Endothelial cell (in vitro differentiated cells): ENCODE measurements around the gene ARHGEF17. TPM values are rescaled to one million over a fixed set of nuclear protein-coding genes. Genes with fewer than 3 reads are reported as not detected.

Source experiments
- DNase-seq: peaks from one replicate; pipeline ENCODE4 v3.0.0; 2021; ENCODE audit warnings: low spot score
- H3K27ac Mint-ChIP-seq: one replicate; pipeline ENCODE4 v1.8.0; 2021; ENCODE audit warnings: mixed read lengths, inconsistent platforms; ENCODE audit not compliant: unreplicated experiment
- H3K27me3 Mint-ChIP-seq: one replicate; pipeline ENCODE4 v1.8.0; 2021; ENCODE audit warnings: mild to moderate bottlenecking, moderate library complexity, mixed read lengths, inconsistent platforms; ENCODE audit not compliant: unreplicated experiment
- H3K36me3 Mint-ChIP-seq: one replicate; pipeline ENCODE4 v1.8.0; 2021; ENCODE audit warnings: mild to moderate bottlenecking, low read depth, mixed read lengths, inconsistent platforms; ENCODE audit not compliant: unreplicated experiment
- H3K4me1 Mint-ChIP-seq: one replicate; pipeline ENCODE4 v1.8.0; 2021; ENCODE audit warnings: mild to moderate bottlenecking, mixed read lengths, inconsistent platforms; ENCODE audit not compliant: unreplicated experiment
- H3K4me3 Mint-ChIP-seq: one replicate; pipeline ENCODE4 v1.8.0; 2021; ENCODE audit warnings: mild to moderate bottlenecking, mixed read lengths, inconsistent platforms; ENCODE audit not compliant: unreplicated experiment
- H3K9me3 Mint-ChIP-seq: one replicate; pipeline ENCODE4 v1.8.0; 2021; ENCODE audit warnings: mixed read lengths, inconsistent platforms; ENCODE audit not compliant: unreplicated experiment
- CTCF ChIP-seq: fragments of 200-600 bp; sonication (generic); IDR thresholded peaks from one replicate; pipeline ENCODE4 v1.5.0; 2021; ENCODE audit warnings: antibody characterized with exemption; ENCODE audit not compliant: unreplicated experiment
- total RNA-seq: library from RNA; stranded (reverse); fragmentation: NEBNext Ultra II Directional; extraction: Animal tissue kit (Norgen Biotek cat#: 25700); gene quantifications from one replicate; pipeline ENCODE4 v1.2.1, GENCODE V29; 2021; ENCODE audit not compliant: unreplicated experiment

ARHGEF17 gene
- total RNA-seq, 1 donor from 2014 or later, result 93.3 TPM

GRCh38 chr11:73290536-73290935, 17.5 kb upstream of the ARHGEF17 start:
- peaks cover 8% of the 10 kb centered on the region for H3K36me3 Mint-ChIP-seq
- TF ChIP-seq CTCF, result no peak
- peaks cover 28% of the 10 kb centered on the region for H3K4me1 Mint-ChIP-seq
- no peak for DNase-seq
- H3K27me3 Mint-ChIP-seq, result peaks cover 13% of the 10 kb centered on the region
- no peak overlapping the region for H3K4me3 Mint-ChIP-seq
- no peak overlapping the region for H3K27ac Mint-ChIP-seq
- H3K9me3 Mint-ChIP-seq, result no peaks in the 10 kb centered on the region

GRCh38 chr11:73291196-73291595, 16.9 kb upstream of the ARHGEF17 start:
- Mint-ChIP-seq H3K9me3 (no peaks in the 10 kb centered on the region), H3K27me3 (peaks cover 10% of the 10 kb centered on the region), H3K4me3 (no peak overlapping the region), H3K36me3 (peaks cover 8% of the 10 kb centered on the region), H3K27ac (no peak overlapping the region), H3K4me1 (peaks cover 28% of the 10 kb centered on the region)
- no peak for DNase-seq
- TF ChIP-seq CTCF, result no peak

GRCh38 chr11:73291781-73292524, 16.1 kb upstream of the ARHGEF17 start:
- Mint-ChIP-seq H3K27ac (no peak overlapping the region), H3K27me3 (peaks cover 9% of the 10 kb centered on the region), H3K36me3 (peaks cover 10% of the 10 kb centered on the region), H3K9me3 (no peaks in the 10 kb centered on the region), H3K4me1 (peaks cover 28% of the 10 kb centered on the region), H3K4me3 (no peak overlapping the region)
- DNase-seq, result no peak
- no peak for TF ChIP-seq CTCF

GRCh38 chr11:73292525-73292894, 15.6 kb upstream of the ARHGEF17 start:
- Mint-ChIP-seq H3K27me3 (peaks cover 9% of the 10 kb centered on the region), H3K27ac (no peak overlapping the region), H3K4me3 (no peak overlapping the region), H3K36me3 (peaks cover 10% of the 10 kb centered on the region), H3K4me1 (peaks cover 25% of the 10 kb centered on the region), H3K9me3 (no peaks in the 10 kb centered on the region)
- DNase-seq, result no peak
- TF ChIP-seq CTCF, result no peak

GRCh38 chr11:73293356-73293936, 14.6 kb upstream of the ARHGEF17 start:
- peaks cover 10% of the 10 kb centered on the region for H3K27me3 Mint-ChIP-seq
- peak overlapping the region; percentile 25 for H3K27ac Mint-ChIP-seq
- no peak for TF ChIP-seq CTCF
- peaks cover 10% of the 10 kb centered on the region for H3K36me3 Mint-ChIP-seq
- peaks cover 18% of the 10 kb centered on the region for H3K4me1 Mint-ChIP-seq
- peak overlapping the region; percentile 38 for H3K4me3 Mint-ChIP-seq
- no peaks in the 10 kb centered on the region for H3K9me3 Mint-ChIP-seq
- no peak for DNase-seq
